ENCODE data around the gene RNF182. TPM values are rescaled to one million over a fixed set of nuclear protein-coding genes. Genes with fewer than 3 reads are reported as not detected.

Gene RNF182
- total RNA-seq, 1 experiment from 2014 or later, result not detected

DNA sequence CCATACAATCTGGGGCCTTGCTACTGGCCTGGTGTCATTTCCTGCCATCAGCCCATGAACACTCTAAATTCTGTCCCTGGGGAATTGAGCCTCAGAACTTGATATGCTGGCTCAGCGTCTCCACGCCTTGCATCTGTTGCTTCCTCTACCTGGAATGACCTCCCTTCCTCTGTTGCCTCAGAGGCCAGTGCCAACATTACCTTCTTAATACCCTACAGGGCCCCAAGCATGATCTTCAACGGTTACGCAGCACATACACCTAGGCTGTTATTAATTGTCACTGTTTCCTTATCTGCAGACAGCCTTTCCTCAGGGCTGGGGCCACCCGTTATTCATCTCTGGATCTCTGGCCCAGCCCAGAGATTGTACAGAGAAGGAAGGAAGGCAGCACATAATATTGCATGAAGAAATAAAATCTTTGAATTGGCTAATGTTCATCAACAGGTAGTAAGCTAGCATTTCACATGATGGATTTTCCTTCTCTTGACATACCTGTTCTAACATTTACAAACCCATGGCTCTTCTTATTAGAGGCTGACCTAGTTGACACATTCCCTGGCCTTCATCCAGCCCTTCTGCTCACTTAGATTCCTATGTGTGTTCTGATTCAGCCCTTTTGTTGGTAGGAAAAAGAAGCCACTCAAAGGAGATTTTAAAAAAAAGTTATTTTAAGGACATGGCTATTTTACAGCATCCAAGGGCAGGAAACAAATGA, 8.4 kb upstream of the RNF182 start:
- TF ChIP-seq, protein P1, sequence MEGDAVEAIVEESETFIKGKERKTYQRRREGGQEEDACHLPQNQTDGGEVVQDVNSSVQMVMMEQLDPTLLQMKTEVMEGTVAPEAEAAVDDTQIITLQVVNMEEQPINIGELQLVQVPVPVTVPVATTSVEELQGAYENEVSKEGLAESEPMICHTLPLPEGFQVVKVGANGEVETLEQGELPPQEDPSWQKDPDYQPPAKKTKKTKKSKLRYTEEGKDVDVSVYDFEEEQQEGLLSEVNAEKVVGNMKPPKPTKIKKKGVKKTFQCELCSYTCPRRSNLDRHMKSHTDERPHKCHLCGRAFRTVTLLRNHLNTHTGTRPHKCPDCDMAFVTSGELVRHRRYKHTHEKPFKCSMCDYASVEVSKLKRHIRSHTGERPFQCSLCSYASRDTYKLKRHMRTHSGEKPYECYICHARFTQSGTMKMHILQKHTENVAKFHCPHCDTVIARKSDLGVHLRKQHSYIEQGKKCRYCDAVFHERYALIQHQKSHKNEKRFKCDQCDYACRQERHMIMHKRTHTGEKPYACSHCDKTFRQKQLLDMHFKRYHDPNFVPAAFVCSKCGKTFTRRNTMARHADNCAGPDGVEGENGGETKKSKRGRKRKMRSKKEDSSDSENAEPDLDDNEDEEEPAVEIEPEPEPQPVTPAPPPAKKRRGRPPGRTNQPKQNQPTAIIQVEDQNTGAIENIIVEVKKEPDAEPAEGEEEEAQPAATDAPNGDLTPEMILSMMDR (IDR thresholded peaks at IDR 0.05; ENCODE audit: unreplicated experiment), result no peak

DNA sequence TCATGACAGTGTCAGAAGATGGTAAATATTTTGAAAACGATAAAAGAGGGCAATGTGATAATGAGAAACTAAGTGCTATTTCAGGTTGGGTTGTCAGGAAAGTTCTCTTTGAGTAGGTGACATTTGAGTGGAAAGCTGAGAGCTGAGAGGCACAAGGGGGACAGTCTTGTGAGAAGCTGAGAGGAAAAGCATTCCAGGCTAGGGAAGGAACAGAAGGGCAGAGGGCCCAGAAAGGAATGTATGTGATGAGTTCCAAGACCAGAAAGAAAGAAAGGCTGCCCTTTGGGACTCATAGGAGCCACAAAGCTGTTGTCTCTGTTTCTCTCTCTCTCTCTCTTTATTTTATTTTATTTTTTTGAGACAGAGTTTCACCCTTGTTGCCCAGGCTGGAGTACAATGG, 7.6 kb upstream of the RNF182 start:
- TF ChIP-seq, protein P1 (IDR thresholded peaks at IDR 0.05; ENCODE audit: unreplicated experiment), result no peak
- DNase-seq (ENCODE audit: unreplicated experiment), result no peak
- peaks cover 8% of the 10 kb centered on the region for H3K4me1 Mint-ChIP-seq (ENCODE audit: insufficient read depth, unreplicated experiment)
- H3K27ac Mint-ChIP-seq (ENCODE audit: low read depth, unreplicated experiment), result no peak overlapping the region
- POLR2A ChIA-PET, result no interaction called here
- no peaks in the 10 kb centered on the region for H3K27me3 Mint-ChIP-seq (ENCODE audit: insufficient read depth, unreplicated experiment)
- no peak overlapping the region for H3K4me3 Mint-ChIP-seq (ENCODE audit: unreplicated experiment)
- peaks cover 6% of the 10 kb centered on the region for H3K36me3 Mint-ChIP-seq (ENCODE audit: insufficient read depth, unreplicated experiment)
- intact Hi-C loops (cut with micrococcal nuclease), result no loop called here
- H3K9me3 Mint-ChIP-seq (ENCODE audit: unreplicated experiment), result no peaks in the 10 kb centered on the region
- BruUV-seq (replicated peaks), result no TSS peak
- CTCF ChIA-PET, result interaction anchor here (0.7 to 1.5 kb wide), 4 partner anchors 8 to 1705 kb away, joined by 3 to 6 read pairs (median 4); no protein-coding TSS in a partner anchor

More for the DNA sequence above, 8.4 kb upstream of the RNF182 start:
- no peak overlapping the region for H3K27ac Mint-ChIP-seq (ENCODE audit: low read depth, unreplicated experiment)
- intact Hi-C loops (cut with micrococcal nuclease), result no loop called here
- no peak for DNase-seq (ENCODE audit: unreplicated experiment)
- BruUV-seq (replicated peaks), result no TSS peak
- POLR2A ChIA-PET, result interaction anchor here (0.7 kb wide), 1 partner anchor 1347 kb away, joined by 3 read pairs; no protein-coding TSS in a partner anchor
- H3K4me1 Mint-ChIP-seq (ENCODE audit: insufficient read depth, unreplicated experiment), result peaks cover 8% of the 10 kb centered on the region
- H3K9me3 Mint-ChIP-seq (ENCODE audit: unreplicated experiment), result no peaks in the 10 kb centered on the region
- CTCF ChIA-PET, result interaction anchor here (1.0 to 10.5 kb wide), 3 partner anchors 21 to 151 kb away, joined by 3 to 259 read pairs (median 3); no protein-coding TSS in a partner anchor
- peaks cover 6% of the 10 kb centered on the region for H3K36me3 Mint-ChIP-seq (ENCODE audit: insufficient read depth, unreplicated experiment)
- no peak overlapping the region for H3K4me3 Mint-ChIP-seq (ENCODE audit: unreplicated experiment)
- H3K27me3 Mint-ChIP-seq (ENCODE audit: insufficient read depth, unreplicated experiment), result no peaks in the 10 kb centered on the region

DNA sequence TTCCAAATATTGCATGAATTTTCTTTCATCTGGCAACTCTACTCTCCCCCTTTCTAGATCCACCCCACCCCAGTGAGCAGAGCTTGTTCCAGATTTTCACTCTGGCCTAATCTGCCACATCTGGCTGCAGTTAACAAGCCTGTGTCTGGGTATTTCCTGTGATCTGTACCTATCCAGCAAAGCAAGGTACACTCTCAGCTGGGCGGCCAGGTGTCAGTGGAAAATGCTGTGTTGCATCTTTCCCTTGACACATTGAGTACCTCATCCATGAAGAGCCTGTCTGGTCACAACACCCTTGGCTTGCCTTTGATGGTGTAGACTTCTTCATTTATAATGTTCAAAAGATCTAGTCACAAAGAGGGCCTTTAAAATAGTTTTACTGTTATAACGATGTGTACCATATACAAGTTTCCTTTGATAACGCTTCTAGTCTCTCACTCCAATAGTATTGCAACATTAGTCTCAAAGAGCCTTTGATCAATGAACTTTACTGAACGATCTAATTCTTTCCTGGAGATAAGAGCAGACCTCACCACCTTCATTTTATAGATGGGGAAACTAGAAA, 6.0 kb upstream of the RNF182 start:
- Mint-ChIP-seq H3K36me3 (ENCODE audit: insufficient read depth, unreplicated experiment) (peaks cover 6% of the 10 kb centered on the region), H3K4me1 (ENCODE audit: insufficient read depth, unreplicated experiment) (no peaks in the 10 kb centered on the region), H3K27ac (ENCODE audit: low read depth, unreplicated experiment) (no peak overlapping the region), H3K9me3 (ENCODE audit: unreplicated experiment) (no peaks in the 10 kb centered on the region), H3K27me3 (ENCODE audit: insufficient read depth, unreplicated experiment) (peaks cover 11% of the 10 kb centered on the region), H3K4me3 (ENCODE audit: unreplicated experiment) (no peak overlapping the region)
- POLR2A ChIA-PET, result no interaction called here
- CTCF ChIA-PET, result interaction anchor here (1.5 to 1.9 kb wide), 2 partner anchors 8 to 10 kb away, joined by 6 to 8 read pairs; no protein-coding TSS in a partner anchor
- intact Hi-C loops (cut with micrococcal nuclease), result no loop called here
- TF ChIP-seq, protein P1 (IDR thresholded peaks at IDR 0.05; ENCODE audit: unreplicated experiment), result no peak
- DNase-seq (ENCODE audit: unreplicated experiment), result no peak
- no TSS peak for BruUV-seq (replicated peaks)

DNA sequence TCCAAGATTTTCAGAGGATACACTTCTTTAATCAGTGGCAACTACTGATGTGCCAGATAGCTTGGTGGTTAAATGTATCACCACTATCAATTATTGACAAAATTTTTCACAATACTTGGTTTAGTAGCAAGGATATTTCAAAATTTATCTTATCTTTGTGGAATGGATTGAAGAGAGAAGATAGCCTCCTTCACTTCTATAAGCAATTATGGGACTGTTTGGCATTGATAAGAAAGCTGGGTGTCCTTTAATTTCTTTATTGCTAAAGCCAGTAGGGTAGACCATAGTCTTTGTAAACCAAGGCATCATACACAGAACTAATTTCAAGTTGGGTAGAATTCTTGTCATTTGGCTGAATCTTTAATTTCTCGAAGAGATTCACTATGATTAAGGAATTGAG, 4.9 kb upstream of the RNF182 start:
- Mint-ChIP-seq H3K27ac (ENCODE audit: low read depth, unreplicated experiment) (no peak overlapping the region), H3K36me3 (ENCODE audit: insufficient read depth, unreplicated experiment) (peaks cover 5% of the 10 kb centered on the region), H3K4me3 (ENCODE audit: unreplicated experiment) (no peak overlapping the region), H3K4me1 (ENCODE audit: insufficient read depth, unreplicated experiment) (no peaks in the 10 kb centered on the region), H3K27me3 (ENCODE audit: insufficient read depth, unreplicated experiment) (peaks cover 22% of the 10 kb centered on the region), H3K9me3 (ENCODE audit: unreplicated experiment) (no peaks in the 10 kb centered on the region)
- ChIA-PET POLR2A (interaction anchor here (0.6 kb wide), 1 partner anchor 157 kb away, joined by 3 read pairs; no protein-coding TSS in a partner anchor), CTCF (interaction anchor here (0.5 to 1.9 kb wide), 5 partner anchors 9 to 1078 kb away, joined by 3 to 8 read pairs (median 3); no protein-coding TSS in a partner anchor)
- intact Hi-C loops (cut with micrococcal nuclease), result no loop called here
- TF ChIP-seq, protein P1 (IDR thresholded peaks at IDR 0.05; ENCODE audit: unreplicated experiment), result no peak
- no TSS peak for BruUV-seq (replicated peaks)
- DNase-seq (ENCODE audit: unreplicated experiment), result no peak
